Gastroesophageal sphincter (tissue), 3 donors: ENCODE data around the gene COL5A1.

Source experiments
- EP300 ChIP-seq: sonication (generic); formaldehyde crosslinking; IDR thresholded peaks from one replicate; pipeline ENCODE4 v1.6.1; 2017; ENCODE audit warnings: antibody characterized with exemption, mild to moderate bottlenecking
- POLR2A ChIP-seq, 2 donors: fragments of 450-650 bp; IDR thresholded peaks; one replicate each; pipeline ENCODE4 v1.6.1; 2017; ENCODE audit warnings: antibody characterized with exemption in 2 of 2, mild to moderate bottlenecking in 2 of 2, moderate library complexity in 1 of 2
- POLR2AphosphoS5 ChIP-seq: sonication (generic); formaldehyde crosslinking; IDR thresholded peaks from one replicate; pipeline ENCODE4 v1.6.1; 2017; ENCODE audit warnings: antibody characterized with exemption
- TF ChIP-seq, protein P1 (sequence below), 4 experiments: fragments of 200-600 bp in 2 of 4; fragments of 450-650 bp in 2 of 4; sonication (generic) in 1 of 4; IDR thresholded peaks; one replicate each; pipeline ENCODE4 v1.5.1; 2017 to 2019; ENCODE audit warnings: antibody characterized with exemption in 4 of 4, mild to moderate bottlenecking in 2 of 4, moderate library complexity in 2 of 4

DNA sequence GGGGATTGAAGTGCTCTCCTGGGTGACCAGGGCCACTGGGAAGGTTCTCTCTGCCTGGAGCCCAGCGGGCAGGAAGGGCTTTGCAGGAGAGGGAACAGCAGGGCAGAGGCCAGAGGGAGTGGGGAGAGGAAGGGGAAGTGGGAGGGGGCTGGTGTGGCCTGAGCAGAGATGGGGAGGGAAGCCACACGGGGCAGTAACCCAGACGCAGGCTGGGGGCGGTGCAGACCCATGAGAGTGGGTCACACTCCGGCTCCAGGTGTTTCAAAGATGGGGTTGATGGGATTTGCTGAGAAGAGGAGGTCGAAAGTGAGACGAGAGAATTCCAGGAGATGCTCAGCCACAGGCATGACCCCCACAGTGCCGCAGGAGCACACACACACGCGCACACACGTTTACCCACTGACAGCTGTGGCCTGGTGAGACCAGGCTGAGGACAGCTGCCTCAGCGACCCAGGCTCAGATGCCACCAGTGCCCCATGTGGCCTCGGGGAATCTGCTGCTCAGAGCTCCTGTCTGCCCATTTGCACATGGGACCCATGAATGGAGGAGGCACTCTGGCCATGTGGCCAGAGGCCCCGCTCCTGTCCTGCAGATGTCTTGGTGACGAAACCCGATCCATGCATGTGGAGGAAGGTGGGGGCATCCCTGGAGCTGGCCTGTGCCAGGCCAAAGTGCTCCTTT is 206.3 kb downstream of the COL5A1 start:
- TF ChIP-seq POLR2A (IDR thresholded peaks at IDR 0.05) (no peak), EP300 (no peak), POLR2AphosphoS5 (no peak)
- TF ChIP-seq, protein P1, sequence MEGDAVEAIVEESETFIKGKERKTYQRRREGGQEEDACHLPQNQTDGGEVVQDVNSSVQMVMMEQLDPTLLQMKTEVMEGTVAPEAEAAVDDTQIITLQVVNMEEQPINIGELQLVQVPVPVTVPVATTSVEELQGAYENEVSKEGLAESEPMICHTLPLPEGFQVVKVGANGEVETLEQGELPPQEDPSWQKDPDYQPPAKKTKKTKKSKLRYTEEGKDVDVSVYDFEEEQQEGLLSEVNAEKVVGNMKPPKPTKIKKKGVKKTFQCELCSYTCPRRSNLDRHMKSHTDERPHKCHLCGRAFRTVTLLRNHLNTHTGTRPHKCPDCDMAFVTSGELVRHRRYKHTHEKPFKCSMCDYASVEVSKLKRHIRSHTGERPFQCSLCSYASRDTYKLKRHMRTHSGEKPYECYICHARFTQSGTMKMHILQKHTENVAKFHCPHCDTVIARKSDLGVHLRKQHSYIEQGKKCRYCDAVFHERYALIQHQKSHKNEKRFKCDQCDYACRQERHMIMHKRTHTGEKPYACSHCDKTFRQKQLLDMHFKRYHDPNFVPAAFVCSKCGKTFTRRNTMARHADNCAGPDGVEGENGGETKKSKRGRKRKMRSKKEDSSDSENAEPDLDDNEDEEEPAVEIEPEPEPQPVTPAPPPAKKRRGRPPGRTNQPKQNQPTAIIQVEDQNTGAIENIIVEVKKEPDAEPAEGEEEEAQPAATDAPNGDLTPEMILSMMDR (IDR thresholded peaks at IDR 0.05) = no peak
